AG09319 (cell line): ENCODE measurements around the gene SAMD1.
A peak's percentile ranks its signal among the peaks of the same experiment; 100 is the strongest.

ENCODE experiments used
- DNase-seq: peaks from one replicate; pipeline ENCODE4 v3.0.0-alpha.2; 2010; ENCODE audit warnings: low read depth; ENCODE audit errors: extremely low read depth
- TF ChIP-seq, protein P1 (sequence below): IDR thresholded peaks from 2 replicates; pipeline ENCODE4 v1.5.1; 2011; ENCODE audit warnings: low read depth, mild to moderate bottlenecking, inconsistent platforms, low read length, moderate library complexity

SAMD1 gene

DNA sequence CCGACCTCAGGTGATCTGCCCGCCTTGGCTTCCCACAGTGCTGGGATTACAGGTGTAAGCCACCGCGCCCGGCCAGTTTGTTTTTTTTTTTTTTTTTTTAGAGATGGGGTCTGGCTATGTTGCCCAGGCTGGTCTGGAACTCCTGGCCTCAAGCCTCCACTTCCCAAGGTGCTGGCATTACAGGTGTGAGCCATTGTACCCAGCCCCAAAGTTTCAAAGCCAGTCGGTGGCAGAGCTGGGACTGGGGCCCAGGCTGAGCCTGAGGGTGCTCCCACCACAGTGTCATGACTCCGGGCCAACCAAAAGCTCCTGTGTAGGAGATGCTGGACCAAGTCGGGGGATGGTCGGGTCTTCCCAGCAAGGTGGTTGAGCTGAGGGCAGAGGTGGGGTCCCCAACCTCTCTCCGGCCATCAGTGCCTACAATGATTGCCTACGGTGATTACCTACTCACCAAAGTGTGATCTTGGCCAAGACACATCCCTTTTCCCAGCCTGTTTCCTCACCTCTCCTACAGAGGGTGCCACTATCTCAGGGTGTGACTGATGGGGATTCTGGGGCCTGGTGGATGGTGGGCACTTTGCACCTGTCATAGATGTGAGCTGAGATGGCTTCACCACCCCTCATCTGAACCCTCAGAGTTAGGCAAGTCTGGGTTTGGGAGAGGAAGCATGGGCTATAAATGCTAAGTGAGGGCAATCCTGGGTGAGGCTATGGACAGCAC is 5.9 kb upstream of the SAMD1 start:
- DNase-seq: no peak
- TF ChIP-seq, protein P1, sequence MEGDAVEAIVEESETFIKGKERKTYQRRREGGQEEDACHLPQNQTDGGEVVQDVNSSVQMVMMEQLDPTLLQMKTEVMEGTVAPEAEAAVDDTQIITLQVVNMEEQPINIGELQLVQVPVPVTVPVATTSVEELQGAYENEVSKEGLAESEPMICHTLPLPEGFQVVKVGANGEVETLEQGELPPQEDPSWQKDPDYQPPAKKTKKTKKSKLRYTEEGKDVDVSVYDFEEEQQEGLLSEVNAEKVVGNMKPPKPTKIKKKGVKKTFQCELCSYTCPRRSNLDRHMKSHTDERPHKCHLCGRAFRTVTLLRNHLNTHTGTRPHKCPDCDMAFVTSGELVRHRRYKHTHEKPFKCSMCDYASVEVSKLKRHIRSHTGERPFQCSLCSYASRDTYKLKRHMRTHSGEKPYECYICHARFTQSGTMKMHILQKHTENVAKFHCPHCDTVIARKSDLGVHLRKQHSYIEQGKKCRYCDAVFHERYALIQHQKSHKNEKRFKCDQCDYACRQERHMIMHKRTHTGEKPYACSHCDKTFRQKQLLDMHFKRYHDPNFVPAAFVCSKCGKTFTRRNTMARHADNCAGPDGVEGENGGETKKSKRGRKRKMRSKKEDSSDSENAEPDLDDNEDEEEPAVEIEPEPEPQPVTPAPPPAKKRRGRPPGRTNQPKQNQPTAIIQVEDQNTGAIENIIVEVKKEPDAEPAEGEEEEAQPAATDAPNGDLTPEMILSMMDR: no peak

DNA sequence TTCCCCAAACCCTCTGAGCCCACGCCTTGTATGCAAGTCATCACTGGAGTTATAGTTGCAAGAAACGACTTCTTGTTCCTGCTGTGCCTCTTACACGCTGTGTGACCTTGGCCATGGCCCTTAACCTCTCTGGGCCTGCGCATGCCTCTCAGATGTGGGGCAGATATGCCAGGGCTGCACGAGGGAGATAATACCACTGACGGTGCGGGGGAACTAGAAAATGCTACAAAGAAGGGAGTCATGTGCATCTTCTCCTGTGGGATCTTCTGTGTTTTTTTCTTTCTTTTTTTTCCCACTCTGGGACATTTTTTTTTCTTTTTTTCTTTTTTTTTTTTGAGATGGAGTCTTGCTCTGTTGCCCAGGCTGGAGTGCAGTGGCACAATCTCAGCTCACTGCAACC is 4.3 kb upstream of the SAMD1 start:
- DNase-seq: no peak
- TF ChIP-seq, protein P1: no peak

DNA sequence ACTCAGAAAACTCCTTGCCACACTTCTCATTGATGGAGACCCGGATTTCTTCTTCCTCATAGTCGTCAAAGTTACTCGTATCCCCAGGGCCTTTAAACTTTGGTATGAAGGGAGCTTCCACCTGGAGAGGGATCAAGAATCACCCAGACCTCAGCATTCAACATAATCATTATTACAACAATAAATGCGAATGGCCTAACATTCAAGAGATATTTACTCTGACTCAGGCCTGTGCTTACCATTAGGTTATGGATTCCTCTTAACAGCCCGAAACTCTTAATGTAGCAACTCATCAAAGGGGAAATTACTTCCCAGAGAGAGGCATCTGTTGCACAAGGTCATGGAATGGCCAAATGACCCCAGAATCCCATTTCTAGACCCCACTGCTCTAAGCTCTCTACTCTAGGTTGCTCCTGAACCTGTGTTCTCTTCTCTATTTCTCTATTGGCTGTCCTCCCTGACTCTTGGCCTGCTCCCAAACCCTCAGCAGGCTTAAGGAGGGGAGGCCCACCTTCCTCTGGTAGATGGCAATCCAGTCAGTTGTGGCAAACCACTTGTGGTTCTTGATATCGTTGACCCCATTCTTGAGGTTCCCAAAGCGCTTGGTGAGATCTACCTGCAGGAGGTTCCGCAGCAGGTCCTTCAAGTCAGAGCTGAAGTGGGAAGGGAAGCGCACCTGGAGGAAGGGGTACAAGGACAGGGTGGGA is 2.7 kb upstream of the SAMD1 start:
- DNase-seq: no peak

DNA sequence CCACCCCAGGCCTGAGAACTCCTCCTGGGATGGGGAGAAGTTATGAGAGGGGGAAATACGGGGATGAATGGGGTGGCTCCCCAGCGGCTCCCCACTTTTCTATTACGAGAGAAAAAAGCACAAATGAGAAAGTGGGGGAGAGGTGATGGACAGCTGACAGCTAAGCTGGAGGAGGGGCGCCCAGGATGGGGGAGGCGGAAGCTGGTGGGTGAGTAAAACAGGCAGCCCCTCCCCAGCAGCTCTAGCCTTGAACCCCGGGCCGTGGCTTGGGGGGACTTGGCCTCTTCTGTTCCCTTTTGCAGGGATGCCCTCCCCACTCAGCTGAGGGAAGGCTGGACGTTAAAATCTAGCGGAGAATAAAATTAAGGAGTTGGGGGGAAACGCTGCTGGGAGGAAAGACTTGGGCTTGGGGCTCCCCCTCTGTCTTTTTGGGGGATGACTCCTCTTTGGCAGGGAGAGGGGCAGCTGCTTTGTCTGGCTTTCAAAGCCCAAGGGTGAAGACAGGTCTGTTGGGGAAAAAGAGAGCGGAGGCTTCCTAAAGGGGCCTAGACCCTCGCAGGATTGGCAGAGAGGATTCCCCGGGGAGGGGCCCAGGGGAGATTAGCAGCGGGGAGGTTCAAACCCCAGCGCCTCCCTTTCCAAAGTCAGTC is 1.4 kb upstream of the SAMD1 start:
- TF ChIP-seq, protein P1: no peak
- DNase-seq: no peak

More for the DNA sequence above, 2.7 kb upstream of the SAMD1 start:
- TF ChIP-seq, protein P1: no peak

DNA sequence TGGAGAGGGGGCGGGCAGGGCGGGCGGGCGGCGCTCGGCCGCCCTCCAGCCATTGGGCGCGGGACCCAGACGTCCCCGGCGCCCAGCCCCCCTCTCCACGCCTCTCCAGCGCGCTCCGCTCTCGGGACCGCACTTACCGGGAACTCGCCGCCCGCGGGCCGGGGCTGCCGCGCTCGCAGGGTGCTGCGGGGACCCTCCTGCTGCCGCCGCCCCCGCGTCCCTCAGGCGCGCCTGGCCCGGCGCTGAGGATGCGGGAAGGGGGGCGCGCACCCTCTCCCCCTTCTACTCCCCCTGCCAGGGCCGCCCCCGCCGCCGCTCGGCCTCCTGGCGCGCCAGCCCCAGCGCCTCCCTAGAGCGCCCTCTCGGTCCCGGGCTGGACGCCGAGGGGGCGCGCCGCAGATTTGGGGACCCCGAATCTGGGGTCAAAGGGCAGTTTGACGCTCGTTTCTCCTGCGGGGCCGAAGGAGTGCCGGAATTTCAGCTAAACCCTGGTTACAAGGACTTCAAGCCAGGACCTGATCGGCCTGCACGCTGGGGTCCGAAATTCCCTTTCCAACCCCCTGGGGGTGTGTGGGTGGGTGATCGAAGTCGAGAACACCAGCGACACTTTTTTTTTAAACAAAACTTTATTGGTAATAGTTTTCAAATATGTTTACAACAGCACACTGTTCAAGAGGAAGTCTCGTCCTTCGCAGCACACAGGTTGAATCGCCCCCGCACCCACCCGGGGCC is 696 bp upstream of the SAMD1 start:
- DNase-seq: no peak
- TF ChIP-seq, protein P1: peak; percentile 24

DNA sequence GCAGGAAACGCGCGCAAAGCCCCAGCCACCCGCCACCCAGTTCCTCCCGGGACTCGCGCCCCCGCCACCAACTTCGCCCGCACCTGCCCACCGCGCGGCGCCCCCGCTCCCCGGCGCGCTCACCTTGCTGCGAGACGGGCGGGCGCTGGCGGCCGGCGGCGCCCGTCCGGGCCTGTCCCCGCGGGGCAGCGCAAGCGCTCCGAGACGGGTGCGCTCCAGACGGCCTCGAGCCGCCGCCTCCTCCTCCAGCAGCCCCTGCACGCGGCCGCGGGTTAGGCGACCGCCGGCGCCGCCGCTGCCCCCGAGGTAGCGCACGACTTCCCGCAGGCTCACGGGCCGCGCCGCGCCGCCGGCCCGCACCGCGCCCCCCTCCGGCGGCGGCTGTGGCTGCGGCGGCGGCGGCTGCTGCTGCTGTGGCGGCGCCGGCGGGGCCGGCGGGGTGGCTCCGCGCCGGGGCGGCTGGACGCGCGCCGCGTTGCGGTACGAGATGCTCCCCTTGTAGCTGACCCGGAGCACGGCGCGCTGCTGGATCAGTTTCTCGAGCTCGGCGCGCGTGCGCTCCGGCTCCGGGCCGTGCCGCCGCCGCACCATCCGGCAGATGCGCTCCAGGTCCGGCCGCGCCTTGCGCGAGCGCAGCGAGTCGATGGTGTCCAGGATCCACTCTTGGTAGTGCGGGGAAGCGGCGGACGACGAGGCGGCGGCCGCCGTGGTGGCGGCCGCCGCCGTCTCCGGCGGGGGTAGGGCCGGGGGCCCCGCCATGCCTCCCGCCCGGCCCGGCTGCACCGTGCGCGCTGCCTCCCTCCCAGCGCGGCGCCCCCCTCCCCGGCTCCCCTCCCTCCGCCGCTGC is 666 bp downstream of the SAMD1 start:
- TF ChIP-seq, protein P1: no peak; the same call in 1 of the 2 replicates
- no peak for DNase-seq
